HepG2 (cell line): ENCODE results near the gene CX3CR1. TPM values are rescaled to one million over a fixed set of nuclear protein-coding genes. Genes with fewer than 3 reads are reported as not detected.

Experiments used
- ATF7 ChIP-seq, 2 experiments: fragments of 450-650 bp in 1 of 2; sonication (generic) in 1 of 2; formaldehyde crosslinking in 1 of 2; IDR thresholded peaks; 2 replicates each; pipeline versions ENCODE4 v1.4.0 to v1.6.1; 2016 to 2020; ENCODE audit warnings: antibody characterized with exemption in 1 of 2, mild to moderate bottlenecking in 1 of 2, missing genetic modification reagents in 1 of 2
- CAMTA2 ChIP-seq: sonication (generic); formaldehyde crosslinking; IDR thresholded peaks from 2 replicates; pipeline ENCODE4 v1.4.0; 2020; ENCODE audit warnings: mild to moderate bottlenecking, missing genetic modification reagents, borderline replicate concordance
- CTCF ChIP-seq: sonication (generic); formaldehyde crosslinking; IDR thresholded peaks from 2 replicates; pipeline ENCODE4 v1.5.0; 2020; ENCODE audit warnings: mild to moderate bottlenecking, missing genetic modification reagents, moderate library complexity
- GLI4 ChIP-seq: sonication (generic); formaldehyde crosslinking; IDR thresholded peaks from 2 replicates; pipeline ENCODE4 v1.5.1; 2020; ENCODE audit warnings: missing genetic modification reagents, mild to moderate bottlenecking, moderate library complexity, borderline replicate concordance
- GPN1 ChIP-seq: sonication (generic); formaldehyde crosslinking; IDR thresholded peaks from 2 replicates; pipeline ENCODE4 v1.5.1; 2020; ENCODE audit warnings: missing genetic modification reagents, borderline replicate concordance
- MXI1 ChIP-seq: IDR thresholded peaks from 3 replicates; pipeline ENCODE4 v1.6.1; 2012; ENCODE audit warnings: low read depth, low read length, inconsistent platforms, borderline replicate concordance
- PHF20 ChIP-seq: sonication (generic); formaldehyde crosslinking; IDR thresholded peaks from 2 replicates; pipeline ENCODE4 v1.5.0; 2020; ENCODE audit warnings: mild to moderate bottlenecking, missing genetic modification reagents
- RARA ChIP-seq: IDR thresholded peaks from 2 replicates; pipeline ENCODE4 v1.6.1; 2016; ENCODE audit warnings: missing genetic modification reagents, missing compliant biosample characterization
- RBAK ChIP-seq: sonication (generic); formaldehyde crosslinking; IDR thresholded peaks from 2 replicates; pipeline ENCODE4 v1.5.1; 2020; ENCODE audit warnings: mild to moderate bottlenecking, missing genetic modification reagents
- RFX3 ChIP-seq: IDR thresholded peaks from 2 replicates; pipeline ENCODE4 v1.6.1; 2016; ENCODE audit warnings: missing biosample characterization, missing genetic modification reagents
- SIN3B ChIP-seq: fragments of 150-350 bp; IDR thresholded peaks from 2 replicates; pipeline ENCODE4 v1.6.1; 2014; ENCODE audit warnings: low read length
- SSRP1 ChIP-seq: IDR thresholded peaks from 2 replicates; pipeline ENCODE4 v1.6.1; 2016; ENCODE audit warnings: control low read depth
- ZFP36L1 ChIP-seq: sonication (generic); formaldehyde crosslinking; IDR thresholded peaks from 2 replicates; pipeline ENCODE4 v1.8.0; 2022; ENCODE audit warnings: mild to moderate bottlenecking, missing genetic modification reagents, moderate library complexity
- ZFYVE20 ChIP-seq: sonication (generic); formaldehyde crosslinking; IDR thresholded peaks from 2 replicates; pipeline ENCODE4 v1.8.0; 2023; ENCODE audit warnings: low read depth, mild to moderate bottlenecking, moderate library complexity, missing genetic modification reagents, borderline replicate concordance
- ZNF18 ChIP-seq: sonication (generic); formaldehyde crosslinking; IDR thresholded peaks from 2 replicates; pipeline ENCODE4 v1.8.0; 2022; ENCODE audit warnings: mild to moderate bottlenecking, missing genetic modification reagents; ENCODE audit not compliant: insufficient replicate concordance
- ZNF776 ChIP-seq: sonication (generic); formaldehyde crosslinking; IDR thresholded peaks from 2 replicates; pipeline ENCODE4 v1.4.0; 2020; ENCODE audit warnings: mild to moderate bottlenecking, missing genetic modification reagents
- ZNF792 ChIP-seq: IDR thresholded peaks from 2 replicates; pipeline ENCODE4 v1.6.1; 2016
- ZSCAN12 ChIP-seq: sonication (generic); formaldehyde crosslinking; IDR thresholded peaks from 2 replicates; pipeline ENCODE4 v1.9.0; 2021; ENCODE audit warnings: mild to moderate bottlenecking, missing genetic modification reagents
- ZSCAN22 ChIP-seq: sonication (generic); formaldehyde crosslinking; IDR thresholded peaks from 2 replicates; pipeline ENCODE4 v1.4.0; 2020; ENCODE audit warnings: mild to moderate bottlenecking, missing genetic modification reagents
- ZSCAN9 ChIP-seq: IDR thresholded peaks from 2 replicates; pipeline ENCODE4 v1.6.1; 2016; ENCODE audit warnings: borderline replicate concordance
- polyA plus RNA-seq, 8 experiments: library from polyadenylated mRNA; depleted of rRNA in 3 of 8; stranded (reverse) in 7 of 8; unstranded in 1 of 8; fragments of >200 nt; fragmentation: Illumina TruSeq in 4 of 8; extraction: Trizol in 4 of 8; gene quantifications; 2 replicates each; pipeline versions ENCODE4 v1.2.1 to v1.2.3, GENCODE V29; 2011 to 2016; ENCODE audit warnings: low read depth in 4 of 8, missing spikeins in 1 of 8, mixed read lengths in 1 of 8; ENCODE audit not compliant: insufficient read depth in 1 of 8
- total RNA-seq, 5 experiments: library from RNA; depleted of rRNA; stranded (reverse); fragments of >200 nt; fragmentation: Illumina TruSeq; extraction: Trizol; gene quantifications; 2 replicates each; pipeline ENCODE4 v1.2.3, GENCODE V29; 2016; ENCODE audit warnings: low read depth in 1 of 5
- TF ChIP-seq, protein P1 (sequence below): sonication (generic); formaldehyde crosslinking; IDR thresholded peaks from 2 replicates; pipeline ENCODE4 v1.8.1; 2022; ENCODE audit warnings: mild to moderate bottlenecking, missing genetic modification reagents
- TF ChIP-seq, protein P2 (sequence below): sonication (generic); formaldehyde crosslinking; IDR thresholded peaks from 2 replicates; pipeline ENCODE4 v1.8.1; 2022; ENCODE audit warnings: low read depth, mild to moderate bottlenecking, missing genetic modification reagents

Gene CX3CR1
- total and polyA plus RNA-seq, 2 of the 13 experiments (the other 11 are each of a cell fraction or from before 2014, with no cell fraction given), result not detected

DNA sequence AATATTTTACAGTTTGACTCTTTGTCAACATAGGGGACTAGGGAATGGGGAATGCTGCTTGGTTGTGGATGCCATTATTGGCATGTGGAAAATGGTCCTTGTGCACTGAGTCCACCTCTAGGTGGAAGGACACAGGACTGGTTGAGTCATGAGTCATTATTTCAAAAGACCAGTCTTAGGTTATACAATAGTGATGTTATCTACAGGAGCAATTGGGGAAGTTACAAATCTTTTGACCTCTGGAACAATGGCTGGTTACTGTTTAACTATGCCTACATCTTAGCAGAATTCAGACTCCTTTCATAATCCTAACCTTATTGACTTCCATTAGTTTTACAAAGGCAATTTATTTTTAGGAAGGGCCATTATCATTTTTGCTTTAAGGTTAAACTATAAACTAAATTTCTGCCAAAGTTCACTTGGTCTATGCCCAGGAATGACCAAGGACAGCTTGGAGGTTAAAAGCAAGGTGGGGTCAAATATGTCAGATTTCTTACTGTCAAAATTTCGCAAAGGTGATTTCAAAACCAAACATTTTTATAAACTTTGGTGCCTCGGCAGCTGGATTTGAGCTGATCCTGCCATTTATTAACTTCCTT is 37.8 kb upstream of the CX3CR1 start (continued):
- peak; percentile 37; the same call in 1 of the 2 replicates for TF ChIP-seq CTCF
- TF ChIP-seq, protein P1, sequence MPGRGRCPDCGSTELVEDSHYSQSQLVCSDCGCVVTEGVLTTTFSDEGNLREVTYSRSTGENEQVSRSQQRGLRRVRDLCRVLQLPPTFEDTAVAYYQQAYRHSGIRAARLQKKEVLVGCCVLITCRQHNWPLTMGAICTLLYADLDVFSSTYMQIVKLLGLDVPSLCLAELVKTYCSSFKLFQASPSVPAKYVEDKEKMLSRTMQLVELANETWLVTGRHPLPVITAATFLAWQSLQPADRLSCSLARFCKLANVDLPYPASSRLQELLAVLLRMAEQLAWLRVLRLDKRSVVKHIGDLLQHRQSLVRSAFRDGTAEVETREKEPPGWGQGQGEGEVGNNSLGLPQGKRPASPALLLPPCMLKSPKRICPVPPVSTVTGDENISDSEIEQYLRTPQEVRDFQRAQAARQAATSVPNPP, result no peak
- TF ChIP-seq PHF20 (CRISPR knock-in tag), result no peak
- TF ChIP-seq SIN3B, result no peak
- TF ChIP-seq MXI1, result peak; percentile 45; the same call in 1 of the 3 replicates
- no peak for TF ChIP-seq ZFYVE20 (CRISPR knock-in tag)
- peak; percentile 75 for TF ChIP-seq ATF7 (IDR thresholded peaks at IDR 0.05)
- no peak for TF ChIP-seq ATF7 (CRISPR knock-in tag; IDR thresholded peaks at IDR 0.05)
- no peak for TF ChIP-seq SSRP1 (CRISPR knock-in tag)
- TF ChIP-seq RARA (CRISPR knock-in tag), result peak; percentile 90
- TF ChIP-seq ZFP36L1 (CRISPR knock-in tag), result no peak
- TF ChIP-seq ZSCAN22 (CRISPR knock-in tag), result no peak
- TF ChIP-seq ZNF18, result no peak
- TF ChIP-seq ZNF792 (CRISPR knock-in tag), result peak; percentile 73; the same call in 1 of the 2 replicates
- 0 out of 2 replicates have a peak, but pooled peaks have one; percentile 8 for TF ChIP-seq RFX3 (CRISPR knock-in tag)
- no peak for TF ChIP-seq ZNF776 (CRISPR knock-in tag)
- no peak for TF ChIP-seq GPN1 (CRISPR knock-in tag)
- no peak for TF ChIP-seq GLI4
- no peak for TF ChIP-seq RBAK
- TF ChIP-seq, protein P2, sequence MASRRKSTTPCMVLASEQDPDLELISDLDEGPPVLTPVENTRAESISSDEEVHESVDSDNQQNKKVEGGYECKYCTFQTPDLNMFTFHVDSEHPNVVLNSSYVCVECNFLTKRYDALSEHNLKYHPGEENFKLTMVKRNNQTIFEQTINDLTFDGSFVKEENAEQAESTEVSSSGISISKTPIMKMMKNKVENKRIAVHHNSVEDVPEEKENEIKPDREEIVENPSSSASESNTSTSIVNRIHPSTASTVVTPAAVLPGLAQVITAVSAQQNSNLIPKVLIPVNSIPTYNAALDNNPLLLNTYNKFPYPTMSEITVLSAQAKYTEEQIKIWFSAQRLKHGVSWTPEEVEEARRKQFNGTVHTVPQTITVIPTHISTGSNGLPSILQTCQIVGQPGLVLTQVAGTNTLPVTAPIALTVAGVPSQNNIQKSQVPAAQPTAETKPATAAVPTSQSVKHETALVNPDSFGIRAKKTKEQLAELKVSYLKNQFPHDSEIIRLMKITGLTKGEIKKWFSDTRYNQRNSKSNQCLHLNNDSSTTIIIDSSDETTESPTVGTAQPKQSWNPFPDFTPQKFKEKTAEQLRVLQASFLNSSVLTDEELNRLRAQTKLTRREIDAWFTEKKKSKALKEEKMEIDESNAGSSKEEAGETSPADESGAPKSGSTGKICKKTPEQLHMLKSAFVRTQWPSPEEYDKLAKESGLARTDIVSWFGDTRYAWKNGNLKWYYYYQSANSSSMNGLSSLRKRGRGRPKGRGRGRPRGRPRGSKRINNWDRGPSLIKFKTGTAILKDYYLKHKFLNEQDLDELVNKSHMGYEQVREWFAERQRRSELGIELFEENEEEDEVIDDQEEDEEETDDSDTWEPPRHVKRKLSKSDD (CRISPR knock-in tag), result no peak
- TF ChIP-seq ZSCAN9, result peak; percentile 77
- TF ChIP-seq CAMTA2 (CRISPR knock-in tag), result no peak
- TF ChIP-seq ZSCAN12 (CRISPR knock-in tag), result no peak
